ENCODE data around the gene TBC1D19.

Gene TBC1D19

GRCh38 chr4:26785810-26786209 lies 201.9 kb downstream of the TBC1D19 start:
- DNase-seq: no peak

- DNase-seq: no peak
Measured at GRCh38 chr4:26786916-26787315, 203.0 kb downstream of the TBC1D19 start.

GRCh38 chr4:26787461-26788340 lies 203.8 kb downstream of the TBC1D19 start:
- DNase-seq: no peak

GRCh38 chr4:26788341-26788733 lies 204.5 kb downstream of the TBC1D19 start:
- DNase-seq: no peak

- DNase-seq: no peak
Measured at GRCh38 chr4:26789208-26789607, 205.3 kb downstream of the TBC1D19 start.

DNA sequence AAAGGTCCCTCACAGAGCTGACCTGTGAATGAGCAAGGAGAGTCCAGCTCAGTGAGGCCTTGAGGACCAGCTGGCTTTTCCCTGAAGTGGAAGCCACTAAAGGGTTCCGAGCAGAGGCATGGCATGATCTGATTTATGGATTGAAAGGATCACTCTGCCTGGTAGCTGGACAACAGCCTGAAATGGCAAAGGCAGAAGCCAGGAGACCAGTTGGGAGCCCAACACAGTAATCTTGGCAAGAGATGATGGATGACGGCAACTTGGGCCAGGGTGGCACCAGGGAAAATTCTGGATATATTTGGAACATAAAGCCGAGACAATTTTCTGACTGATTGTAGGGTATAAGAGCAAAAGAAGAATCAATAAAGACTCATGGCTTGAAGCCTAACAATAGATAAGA lies 207.5 kb downstream of the TBC1D19 start:
- no peak for DNase-seq

GRCh38 chr4:26792639-26793038 lies 208.8 kb downstream of the TBC1D19 start:
- DNase-seq: no peak

DNA sequence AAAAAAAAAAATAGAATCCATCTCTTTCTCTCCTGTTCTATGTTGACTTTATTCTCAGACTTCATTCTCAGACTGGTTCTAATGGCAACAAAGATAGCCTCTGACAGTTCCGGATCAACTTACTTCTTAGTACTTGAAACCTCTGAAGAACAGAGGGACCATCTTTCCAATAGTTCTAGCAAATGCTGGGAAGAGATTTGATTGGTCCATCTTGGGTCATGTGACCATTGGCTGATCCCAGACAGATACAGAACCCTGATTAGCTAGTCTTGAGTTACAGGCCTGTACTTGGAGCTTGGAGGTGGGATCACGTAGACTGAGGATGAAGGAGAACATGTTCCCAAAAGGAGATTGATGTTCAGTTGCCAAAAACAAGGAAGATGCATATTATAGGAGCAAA lies 209.9 kb downstream of the TBC1D19 start:
- no peak for DNase-seq

DNA sequence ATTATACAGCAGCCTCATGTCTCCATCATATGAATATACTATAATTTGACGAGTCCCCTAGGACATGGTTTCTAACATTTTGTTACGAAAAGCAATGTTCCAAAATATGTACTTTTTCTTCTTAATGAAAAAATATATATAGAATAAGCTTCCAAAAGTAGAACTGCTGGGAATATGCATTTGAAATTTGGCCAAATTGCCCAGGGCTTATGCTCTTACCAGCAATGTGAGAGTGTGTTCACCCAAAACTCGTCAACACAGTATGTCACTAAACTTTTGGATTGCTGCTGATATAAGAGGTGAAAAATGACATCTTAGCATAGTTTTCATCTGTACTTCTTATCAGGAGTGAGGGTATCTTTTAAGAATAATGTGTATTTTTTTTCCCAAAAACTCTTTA lies 212.2 kb downstream of the TBC1D19 start:
- no peak for DNase-seq

GRCh38 chr4:26802790-26803189 lies 218.9 kb downstream of the TBC1D19 start:
- DNase-seq: no peak

DNA sequence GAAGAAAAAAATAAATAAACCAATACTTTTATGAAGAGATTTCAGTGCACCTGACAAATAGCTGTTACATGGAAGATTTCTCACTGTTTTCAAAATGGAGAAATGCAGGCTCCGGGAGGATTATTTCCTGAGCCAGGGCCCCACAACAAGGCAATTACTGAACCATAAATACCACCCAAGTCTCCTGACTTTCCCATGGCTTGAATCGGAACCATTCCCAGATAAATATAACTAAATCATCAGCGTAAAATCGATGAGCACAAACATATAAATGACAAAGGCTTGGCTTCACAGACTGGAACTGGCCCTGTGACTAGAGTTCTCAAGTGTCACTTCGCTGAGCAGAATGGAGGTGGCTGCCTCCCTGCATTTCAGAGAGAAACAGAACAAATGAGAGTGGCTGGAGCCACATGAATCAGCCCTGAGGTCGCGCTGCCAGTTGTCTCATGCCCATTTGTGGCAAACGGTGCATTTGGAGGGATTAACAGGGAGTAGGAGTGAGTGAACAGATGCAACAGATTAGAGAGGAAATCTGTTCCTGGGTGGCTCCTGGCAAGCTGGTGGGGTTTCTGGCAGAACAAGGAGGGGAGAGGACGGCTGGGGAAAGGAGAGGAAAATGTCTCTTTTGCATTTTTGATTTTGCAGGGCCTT lies 219.5 kb downstream of the TBC1D19 start:
- DNase-seq: no peak

GRCh38 chr4:26804451-26804850 lies 220.6 kb downstream of the TBC1D19 start:
- no peak for DNase-seq

DNA sequence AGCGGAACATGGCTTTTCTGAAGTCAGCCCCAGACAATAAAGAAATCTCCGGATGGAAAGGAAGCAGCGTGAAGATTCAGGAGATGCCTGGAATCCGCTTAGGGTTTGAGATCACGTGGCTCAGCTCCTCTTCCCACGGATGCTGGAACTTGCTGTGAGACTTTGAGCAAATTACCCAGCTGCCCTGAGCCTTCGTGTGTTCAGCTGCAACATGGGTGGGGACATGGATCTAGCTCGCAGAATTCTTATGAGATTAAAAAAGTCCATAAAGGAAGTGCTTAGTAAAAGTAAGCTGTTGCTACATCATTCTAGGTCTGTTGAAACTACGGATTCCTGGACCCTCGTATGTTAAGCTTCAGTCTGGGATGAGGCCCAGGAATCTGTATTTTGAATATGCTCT lies 221.0 kb downstream of the TBC1D19 start:
- no peak for DNase-seq
